K562 (cell line): ENCODE data around the gene LRP1. TPM values are rescaled to one million over a fixed set of nuclear protein-coding genes. Genes with fewer than 3 reads are reported as not detected.

ENCODE experiments used
- CEBPZ ChIP-seq: fragments of 150-350 bp; IDR thresholded peaks from 2 replicates; pipeline ENCODE4 v1.6.1; 2014; ENCODE audit warnings: low read depth, mild to moderate bottlenecking, low read length, borderline replicate concordance
- ESRRA ChIP-seq: fragments of 450-650 bp; IDR thresholded peaks from 2 replicates; pipeline ENCODE4 v1.6.1; 2014; ENCODE audit warnings: low read depth, mild to moderate bottlenecking, moderate library complexity, borderline replicate concordance
- MAX ChIP-seq: sonication (generic); formaldehyde crosslinking; IDR thresholded peaks from 2 replicates; pipeline ENCODE4 v1.9.0; 2022; ENCODE audit warnings: mild to moderate bottlenecking, missing genetic modification reagents
- MYBL2 ChIP-seq, 2 experiments: fragments of 450-650 bp in 1 of 2; sonication (generic) in 1 of 2; formaldehyde crosslinking in 1 of 2; IDR thresholded peaks; 2 replicates each; pipeline versions ENCODE4 v1.6.1 to v1.8.1; 2017 to 2022; ENCODE audit warnings: borderline replicate concordance in 1 of 2, inconsistent platforms in 1 of 2, low read depth in 1 of 2, mild to moderate bottlenecking in 1 of 2, missing genetic modification reagents in 1 of 2, moderate library complexity in 1 of 2
- RBM25 ChIP-seq: fragments of 200-400 bp; formaldehyde crosslinking; IDR thresholded peaks from 2 replicates; pipeline ENCODE4 v1.6.1; 2018; ENCODE audit warnings: low read length, low read depth, moderate library complexity; ENCODE audit not compliant: severe bottlenecking
- SOX6 ChIP-seq: fragments of 450-650 bp; IDR thresholded peaks from 2 replicates; pipeline ENCODE4 v1.6.1; 2014; ENCODE audit warnings: mild to moderate bottlenecking
- SRSF3 ChIP-seq: fragments of 200-400 bp; formaldehyde crosslinking; IDR thresholded peaks from 2 replicates; pipeline ENCODE4 v1.6.1; 2016; ENCODE audit warnings: mild to moderate bottlenecking, low read length, moderate library complexity; ENCODE audit not compliant: insufficient read depth
- TBP ChIP-seq: optimal IDR thresholded peaks from 2 replicates; pipeline ENCODE3; 2011; ENCODE audit warnings: low read depth, low read length, improper control_type of control experiment
- ZBTB40 ChIP-seq, 2 experiments: fragments of 450-650 bp in 1 of 2; sonication (generic) in 1 of 2; formaldehyde crosslinking in 1 of 2; IDR thresholded peaks; 2 replicates each; pipeline versions ENCODE4 v1.7.1 to v1.9.0; 2016 to 2022; ENCODE audit warnings: inconsistent platforms in 1 of 2, mild to moderate bottlenecking in 1 of 2, missing genetic modification reagents in 1 of 2
- ZNF175 ChIP-seq: fragments of 200-800 bp; sonication (Bioruptor generic); IDR thresholded peaks from 2 replicates; pipeline ENCODE4 v1.6.1; 2016; ENCODE audit warnings: low read depth, mild to moderate bottlenecking, missing genetic modification characterization, missing compliant biosample characterization
- ZNF41 ChIP-seq: fragments of 250-450 bp; sonication (Bioruptor Pico); conservative IDR thresholded peaks from 2 replicates; pipeline ENCODE4 v1.4.0; 2020; ENCODE audit warnings: mild to moderate bottlenecking
- ZNF764 ChIP-seq: fragments of 250-450 bp; sonication (Bioruptor Pico); IDR thresholded peaks from 2 replicates; pipeline ENCODE4 v1.4.0; 2020; ENCODE audit warnings: low read depth, mild to moderate bottlenecking, moderate library complexity
- polyA plus RNA-seq, 8 experiments: library from polyadenylated mRNA; depleted of rRNA in 4 of 8; stranded (reverse) in 5 of 8; unstranded in 3 of 8; fragments of >200 nt; fragmentation: Nextera tagmentation in 2 of 8; fragmentation: Illumina TruSeq in 1 of 8; extraction: Ambion mirVana in 2 of 8; extraction: Trizol in 1 of 8; gene quantifications; 2 replicates each; pipeline versions ENCODE4 v1.2.1 to v1.2.3, GENCODE V29; 2011 to 2014; ENCODE audit warnings: inconsistent platforms in 1 of 8, missing spikeins in 1 of 8
- total RNA-seq, 7 experiments: library from RNA; depleted of rRNA in 6 of 7; stranded (reverse); fragments of >200 nt in 6 of 7; fragmentation: Illumina TruSeq in 2 of 7; extraction: Trizol in 2 of 7; gene quantifications; 2 replicates each; pipeline versions ENCODE4 v1.2.1 to v1.2.3, GENCODE V29; 2011 to 2021; ENCODE audit warnings: low replicate concordance in 1 of 7

LRP1 gene
- total and polyA plus RNA-seq, 9 of the 15 experiments (the other 6 are each of a cell fraction or from before 2014, with no cell fraction given) = 0.04 to 0.64 (median 0.19) TPM; not detected in 2

- TF ChIP-seq MYBL2 (IDR thresholded peaks at IDR 0.05; ENCODE audit: low read depth) (peak; percentile 73), MYBL2 (CRISPR knock-in tag; IDR thresholded peaks at IDR 0.05; ENCODE audit: borderline replicate concordance) (no peak), ZNF175 (CRISPR knock-in tag) (0 out of 2 replicates have a peak, but pooled peaks have one; percentile 42), ZNF764 (CRISPR knock-in tag) (no peak), SOX6 (peak; percentile 15; the same call in 1 of the 2 replicates), ESRRA (peak; percentile 51; the same call in 1 of the 2 replicates), TBP (peak; percentile 89), RBM25 (peak; percentile 90), ZBTB40 (IDR thresholded peaks at IDR 0.05) (peak; percentile 95), ZBTB40 (CRISPR knock-in tag; IDR thresholded peaks at IDR 0.05) (no peak), MAX (CRISPR knock-in tag) (peak; percentile 73), ZNF41 (no peak), SRSF3 (0 out of 2 replicates have a peak, but pooled peaks have one; percentile 11), CEBPZ (peak; percentile 92)
Observed at GRCh38 chr12:57078519-57079404, 49.5 kb upstream of the LRP1 start, which contains the start of gene NEMP1 (continued).
